GM10266 (cell line): ENCODE measurements around the gene CCDC63.

ENCODE experiments used
- DNase-seq: peaks from one replicate; pipeline ENCODE4 v3.0.0; 2012; ENCODE audit errors: extremely low spot score
- CTCF ChIP-seq: IDR thresholded peaks from 2 replicates; pipeline ENCODE4 v1.5.1; 2012; ENCODE audit warnings: mild to moderate bottlenecking, low read depth; ENCODE audit not compliant: control insufficient read depth, insufficient read depth; ENCODE audit errors: missing control alignments

The CCDC63 gene

GRCh38 chr12:110813285-110813684 lies 33.5 kb upstream of the CCDC63 start:
- TF ChIP-seq CTCF, result no peak
- no peak for DNase-seq

- no peak for DNase-seq
- no peak for TF ChIP-seq CTCF
Measured at GRCh38 chr12:110813756-110814155, 33.0 kb upstream of the CCDC63 start.

GRCh38 chr12:110816248-110816647 lies 30.5 kb upstream of the CCDC63 start:
- no peak for TF ChIP-seq CTCF

GRCh38 chr12:110816779-110817178 lies 30.0 kb upstream of the CCDC63 start:
- TF ChIP-seq CTCF, result no peak
- DNase-seq, result no peak

More at GRCh38 chr12:110816248-110816647, 30.5 kb upstream of the CCDC63 start:
- no peak for DNase-seq

- no peak for DNase-seq
- no peak for TF ChIP-seq CTCF
Measured at GRCh38 chr12:110818511-110818910, 28.3 kb upstream of the CCDC63 start.

- no peak for TF ChIP-seq CTCF
- no peak for DNase-seq
Measured at GRCh38 chr12:110819150-110819549, 27.6 kb upstream of the CCDC63 start.

- DNase-seq, result no peak
- TF ChIP-seq CTCF, result no peak
Measured at GRCh38 chr12:110819646-110820045, 27.1 kb upstream of the CCDC63 start.
